Neural cell (in vitro differentiated cells): Measurements from ENCODE around the gene OR6B3.

ENCODE experiments used
- EP300 ChIP-seq: fragments of 450-650 bp; conservative IDR thresholded peaks from 2 replicates; pipeline ENCODE4 v1.6.1; 2014; ENCODE audit warnings: antibody characterized with exemption, mild to moderate bottlenecking, moderate library complexity; ENCODE audit not compliant: poor library complexity, severe bottlenecking
- EZH2 ChIP-seq: fragments of 200-600, 300-800 bp; shearing (Covaris generic), sonication (generic); IDR thresholded peaks from 2 replicates; pipeline ENCODE4 v1.6.1; 2014; ENCODE audit warnings: antibody characterized with exemption, low read length, borderline replicate concordance, mild to moderate bottlenecking; ENCODE audit not compliant: insufficient read depth, poor library complexity, severe bottlenecking
- POLR2AphosphoS5 ChIP-seq: IDR thresholded peaks from 2 replicates; pipeline ENCODE4 v1.6.1; 2012
- TAF1 ChIP-seq: IDR thresholded peaks from 2 replicates; pipeline ENCODE4 v1.6.1; 2012; ENCODE audit warnings: low read depth
- TF ChIP-seq, protein P1 (sequence below): fragments of 450-650 bp; IDR thresholded peaks from 2 replicates; pipeline ENCODE4 v1.5.1; 2014; ENCODE audit warnings: antibody characterized with exemption, mild to moderate bottlenecking, moderate library complexity; ENCODE audit not compliant: poor library complexity, severe bottlenecking
- TF ChIP-seq, protein P2 (sequence below): IDR thresholded peaks from 2 replicates; pipeline ENCODE4 v1.6.1; 2012; ENCODE audit warnings: borderline replicate concordance

DNA sequence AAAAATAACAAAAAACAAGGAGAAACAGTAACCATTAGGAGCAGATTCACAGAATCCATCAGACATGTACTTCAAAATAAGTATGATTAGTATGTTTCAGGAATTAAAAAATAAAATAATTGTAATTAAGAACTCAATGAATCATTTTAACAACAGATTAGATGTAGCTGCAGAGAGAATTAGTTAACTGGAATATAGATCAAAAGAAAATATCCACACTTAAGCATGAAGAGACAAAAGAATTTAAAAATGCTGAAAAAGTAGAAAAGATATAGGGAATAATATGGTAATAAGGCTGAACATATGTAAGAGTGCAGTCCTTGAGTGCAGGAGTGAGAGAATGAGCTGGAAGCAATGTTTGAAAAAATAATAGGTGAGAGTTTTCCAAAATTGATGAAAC is 24.1 kb upstream of the OR6B3 start:
- TF ChIP-seq, protein P1, sequence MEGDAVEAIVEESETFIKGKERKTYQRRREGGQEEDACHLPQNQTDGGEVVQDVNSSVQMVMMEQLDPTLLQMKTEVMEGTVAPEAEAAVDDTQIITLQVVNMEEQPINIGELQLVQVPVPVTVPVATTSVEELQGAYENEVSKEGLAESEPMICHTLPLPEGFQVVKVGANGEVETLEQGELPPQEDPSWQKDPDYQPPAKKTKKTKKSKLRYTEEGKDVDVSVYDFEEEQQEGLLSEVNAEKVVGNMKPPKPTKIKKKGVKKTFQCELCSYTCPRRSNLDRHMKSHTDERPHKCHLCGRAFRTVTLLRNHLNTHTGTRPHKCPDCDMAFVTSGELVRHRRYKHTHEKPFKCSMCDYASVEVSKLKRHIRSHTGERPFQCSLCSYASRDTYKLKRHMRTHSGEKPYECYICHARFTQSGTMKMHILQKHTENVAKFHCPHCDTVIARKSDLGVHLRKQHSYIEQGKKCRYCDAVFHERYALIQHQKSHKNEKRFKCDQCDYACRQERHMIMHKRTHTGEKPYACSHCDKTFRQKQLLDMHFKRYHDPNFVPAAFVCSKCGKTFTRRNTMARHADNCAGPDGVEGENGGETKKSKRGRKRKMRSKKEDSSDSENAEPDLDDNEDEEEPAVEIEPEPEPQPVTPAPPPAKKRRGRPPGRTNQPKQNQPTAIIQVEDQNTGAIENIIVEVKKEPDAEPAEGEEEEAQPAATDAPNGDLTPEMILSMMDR, result no peak
- TF ChIP-seq EZH2 (no peak), TAF1 (no peak), POLR2AphosphoS5 (no peak), EP300 (no peak)
- TF ChIP-seq, protein P2, sequence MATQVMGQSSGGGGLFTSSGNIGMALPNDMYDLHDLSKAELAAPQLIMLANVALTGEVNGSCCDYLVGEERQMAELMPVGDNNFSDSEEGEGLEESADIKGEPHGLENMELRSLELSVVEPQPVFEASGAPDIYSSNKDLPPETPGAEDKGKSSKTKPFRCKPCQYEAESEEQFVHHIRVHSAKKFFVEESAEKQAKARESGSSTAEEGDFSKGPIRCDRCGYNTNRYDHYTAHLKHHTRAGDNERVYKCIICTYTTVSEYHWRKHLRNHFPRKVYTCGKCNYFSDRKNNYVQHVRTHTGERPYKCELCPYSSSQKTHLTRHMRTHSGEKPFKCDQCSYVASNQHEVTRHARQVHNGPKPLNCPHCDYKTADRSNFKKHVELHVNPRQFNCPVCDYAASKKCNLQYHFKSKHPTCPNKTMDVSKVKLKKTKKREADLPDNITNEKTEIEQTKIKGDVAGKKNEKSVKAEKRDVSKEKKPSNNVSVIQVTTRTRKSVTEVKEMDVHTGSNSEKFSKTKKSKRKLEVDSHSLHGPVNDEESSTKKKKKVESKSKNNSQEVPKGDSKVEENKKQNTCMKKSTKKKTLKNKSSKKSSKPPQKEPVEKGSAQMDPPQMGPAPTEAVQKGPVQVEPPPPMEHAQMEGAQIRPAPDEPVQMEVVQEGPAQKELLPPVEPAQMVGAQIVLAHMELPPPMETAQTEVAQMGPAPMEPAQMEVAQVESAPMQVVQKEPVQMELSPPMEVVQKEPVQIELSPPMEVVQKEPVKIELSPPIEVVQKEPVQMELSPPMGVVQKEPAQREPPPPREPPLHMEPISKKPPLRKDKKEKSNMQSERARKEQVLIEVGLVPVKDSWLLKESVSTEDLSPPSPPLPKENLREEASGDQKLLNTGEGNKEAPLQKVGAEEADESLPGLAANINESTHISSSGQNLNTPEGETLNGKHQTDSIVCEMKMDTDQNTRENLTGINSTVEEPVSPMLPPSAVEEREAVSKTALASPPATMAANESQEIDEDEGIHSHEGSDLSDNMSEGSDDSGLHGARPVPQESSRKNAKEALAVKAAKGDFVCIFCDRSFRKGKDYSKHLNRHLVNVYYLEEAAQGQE, result no peak
